Measurements from ENCODE around the gene C1orf105.

- peak; percentile 79 to 87 (median 81) for TF ChIP-seq POLR2AphosphoS5 (IDR thresholded peaks at IDR 0.05)
- TF ChIP-seq CTCF (IDR thresholded peaks at IDR 0.05 in 8 of 11, conservative IDR thresholded peaks at IDR 0.05 in 3 of 11) = peak; percentile 65 to 95 (median 91)
These were observed 23.4 kb downstream of the C1orf105 start, which contains the start of gene PIGC for GRCh38 chr1:172443666-172444453.

Data from spleen (tissue), 7 donors.